NCI-H187 (cell line): ENCODE results near the gene ENOPH1.
"Not testable (repeated sequence)": the region's sequence is repeated elsewhere in the genome, so short reads cannot be mapped to it uniquely, and the experiment has no call there.

Experiments used
- DNase-seq, 2 experiments: peaks; one replicate each; lab custom pipeline; 2025; lab: John Stamatoyannopoulos, UW

The ENOPH1 gene

DNA sequence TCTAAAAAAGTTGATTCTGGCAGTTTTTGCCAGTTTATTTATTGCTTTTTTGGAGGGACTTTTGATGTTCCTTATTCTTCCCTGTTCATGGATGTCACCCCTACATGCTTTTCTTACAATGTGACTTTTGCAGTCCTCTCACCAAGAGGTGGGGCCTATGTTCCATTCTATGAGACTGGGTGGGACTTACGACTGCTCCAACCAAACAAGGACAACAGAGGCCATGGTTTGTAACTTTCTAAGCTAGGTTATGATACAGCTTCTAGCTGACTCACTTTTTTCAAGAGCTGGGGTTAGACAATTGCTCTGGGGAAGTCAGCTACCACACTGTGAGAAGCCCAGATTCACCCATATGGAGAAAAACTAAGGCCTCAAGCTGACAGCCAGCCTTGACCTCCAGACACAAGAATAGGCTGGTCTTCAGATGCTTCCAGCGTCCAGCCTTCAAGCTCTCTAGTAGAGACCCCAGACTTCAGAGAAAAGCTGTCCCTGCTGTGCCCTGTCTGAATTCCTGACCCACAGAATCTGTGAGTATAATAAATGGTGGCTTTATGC lies 39.5 kb downstream of the ENOPH1 start:
- DNase-seq, result no peak

DNA sequence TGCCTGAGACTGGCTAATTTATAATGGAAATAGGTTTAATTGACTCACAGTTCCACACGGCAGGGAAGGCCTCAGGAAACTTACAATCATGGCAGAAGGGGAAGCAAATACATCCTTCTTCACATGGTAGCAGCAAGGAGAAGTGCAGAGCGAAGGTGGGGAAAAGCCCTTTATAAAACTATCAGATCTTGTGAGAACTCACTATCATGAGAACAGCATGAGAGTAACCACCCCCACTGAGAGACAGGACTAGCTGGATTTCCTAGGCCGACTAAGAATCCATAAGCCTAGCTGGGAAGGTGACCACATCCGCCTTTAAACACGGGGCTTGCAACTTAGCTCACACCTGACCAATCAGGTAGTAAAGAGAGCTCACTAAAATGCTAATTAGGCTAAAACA lies 42.7 kb downstream of the ENOPH1 start:
- DNase-seq, result not testable (repeated sequence)

DNA sequence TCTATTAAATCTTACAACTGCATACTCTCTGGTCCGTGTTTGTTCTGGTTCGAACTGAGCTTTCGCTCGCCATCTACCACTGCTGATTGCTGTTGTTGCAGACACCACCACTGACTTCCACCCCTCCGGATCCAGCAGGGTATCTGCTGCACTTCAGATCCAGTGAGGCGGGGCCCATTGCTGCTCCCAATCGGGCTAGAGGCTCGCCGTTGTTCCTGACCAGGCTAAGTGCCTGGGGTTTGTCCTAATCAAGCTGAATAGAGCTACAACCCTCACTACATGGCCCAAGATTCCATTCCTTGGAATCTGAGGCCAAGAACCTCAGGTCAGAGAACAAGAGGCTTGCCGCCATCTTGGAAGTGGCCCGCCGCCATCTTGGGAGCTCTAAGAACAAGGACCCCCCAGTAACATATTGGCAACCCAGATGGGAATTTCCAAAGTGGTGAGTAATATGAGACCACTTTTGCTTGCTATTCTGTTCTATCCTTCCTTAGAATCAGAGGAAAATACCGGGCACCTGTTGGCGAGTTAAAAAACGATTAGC lies 43.3 kb downstream of the ENOPH1 start:
- no peak for DNase-seq

DNA sequence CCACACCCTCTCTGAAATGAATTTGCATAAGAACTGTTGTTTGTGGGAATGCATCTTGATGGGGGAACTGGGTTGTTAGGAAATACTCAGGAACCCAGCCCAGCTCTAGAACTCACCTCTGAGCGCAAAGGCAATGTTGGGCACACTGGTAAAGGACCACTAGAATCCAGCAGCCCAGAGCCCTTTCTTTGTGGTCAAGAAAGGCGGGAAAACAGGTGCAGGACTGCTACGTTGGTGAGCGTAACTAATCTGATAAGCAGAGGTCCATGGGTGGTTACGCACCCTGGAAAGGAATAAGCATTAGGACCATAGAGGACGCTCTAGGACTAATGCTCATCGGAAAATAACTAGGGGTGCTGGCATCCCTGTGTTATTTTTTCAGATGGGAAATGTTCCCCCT lies 45.5 kb downstream of the ENOPH1 start:
- not testable (repeated sequence) for DNase-seq

DNA sequence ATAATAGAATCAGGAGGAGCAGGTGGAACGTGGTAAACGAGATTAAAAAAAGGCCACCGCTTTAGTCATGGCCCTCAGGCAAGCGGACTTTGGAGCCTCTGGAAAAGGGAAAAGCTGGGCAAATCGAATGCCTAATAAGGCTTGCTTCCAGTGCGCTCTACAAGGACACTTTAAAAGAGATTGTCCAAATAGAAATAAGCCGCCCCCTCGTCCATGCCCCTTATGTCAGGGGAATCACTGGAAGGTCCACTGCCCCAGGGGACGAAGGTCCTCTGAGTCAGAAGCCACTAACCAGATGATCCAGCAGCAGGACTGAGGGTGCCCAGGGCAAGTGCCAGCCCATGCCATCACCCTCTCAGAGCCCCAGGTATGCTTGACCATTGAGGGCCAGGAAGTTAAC lies 47.1 kb downstream of the ENOPH1 start:
- not testable (repeated sequence) for DNase-seq

DNA sequence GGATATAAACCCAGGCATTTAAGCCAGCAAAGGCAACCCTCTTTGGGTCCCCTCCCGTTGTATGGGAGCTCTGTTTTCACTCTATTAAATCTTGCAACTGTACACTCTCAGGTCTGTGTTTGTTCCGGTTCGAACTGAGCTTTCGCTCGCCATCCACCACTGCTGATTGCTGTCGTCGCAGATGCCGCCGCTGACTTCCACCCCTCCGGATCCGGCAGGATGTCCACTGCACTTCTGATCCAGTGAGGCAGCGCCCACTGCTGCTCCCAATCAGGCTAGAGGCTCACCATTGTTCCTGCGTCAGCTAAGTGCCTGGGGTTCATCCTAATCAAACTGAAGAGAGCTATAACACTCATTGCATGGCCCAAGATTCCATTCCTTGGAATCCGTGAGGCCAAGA lies 49.2 kb downstream of the ENOPH1 start:
- no peak for DNase-seq

DNA sequence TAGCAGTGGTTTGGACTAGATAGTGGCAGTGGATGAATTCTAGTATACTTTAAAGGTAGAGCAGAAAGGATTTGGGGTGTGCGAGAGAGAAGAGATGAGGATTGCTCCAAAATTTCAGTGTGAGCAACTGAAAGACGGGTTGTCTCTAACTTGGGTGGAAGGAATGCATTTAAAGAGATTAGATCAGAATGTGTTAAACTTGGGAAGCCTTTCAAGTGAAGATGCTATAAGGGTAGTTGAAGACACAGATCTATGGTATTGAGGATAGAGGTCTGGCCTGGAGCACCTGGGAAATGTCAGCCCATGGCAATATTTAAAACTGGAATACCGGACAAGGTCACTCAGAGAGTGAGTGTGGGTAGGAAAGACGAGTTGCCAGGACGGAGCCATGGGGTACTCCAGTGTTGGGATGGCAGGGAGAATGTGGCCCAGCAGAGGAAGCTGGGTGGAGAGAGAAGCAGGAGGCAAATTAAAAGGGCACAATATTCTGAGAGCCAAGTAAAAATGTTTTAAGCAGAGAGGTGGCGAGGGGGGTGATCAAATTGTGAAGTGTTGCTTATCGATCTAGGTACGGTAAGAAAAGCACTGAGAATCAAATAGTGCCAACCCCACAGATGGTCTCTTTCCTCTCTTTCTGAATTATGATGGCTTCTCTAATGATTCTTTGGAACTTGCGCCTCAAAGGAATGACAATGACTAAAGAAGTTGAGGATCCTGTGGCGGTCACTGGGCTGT lies 50.5 kb downstream of the ENOPH1 start:
- no peak for DNase-seq

DNA sequence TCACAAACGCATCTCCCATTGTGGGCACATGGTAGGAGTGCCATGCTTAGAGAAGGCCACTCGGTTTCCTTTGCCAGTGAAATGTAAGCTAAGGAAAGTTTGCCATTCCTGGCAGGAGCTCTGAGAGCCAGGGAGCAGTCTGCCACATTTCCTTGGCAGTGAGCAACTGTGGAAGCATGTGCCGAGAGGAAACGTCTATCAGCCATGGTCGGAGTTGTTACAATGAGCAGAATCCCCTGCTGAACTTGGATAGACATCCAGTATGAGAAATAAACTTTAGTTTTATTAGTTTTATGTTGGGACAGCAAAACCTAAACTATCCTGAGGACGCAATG lies 51.1 kb downstream of the ENOPH1 start:
- DNase-seq, result no peak

DNA sequence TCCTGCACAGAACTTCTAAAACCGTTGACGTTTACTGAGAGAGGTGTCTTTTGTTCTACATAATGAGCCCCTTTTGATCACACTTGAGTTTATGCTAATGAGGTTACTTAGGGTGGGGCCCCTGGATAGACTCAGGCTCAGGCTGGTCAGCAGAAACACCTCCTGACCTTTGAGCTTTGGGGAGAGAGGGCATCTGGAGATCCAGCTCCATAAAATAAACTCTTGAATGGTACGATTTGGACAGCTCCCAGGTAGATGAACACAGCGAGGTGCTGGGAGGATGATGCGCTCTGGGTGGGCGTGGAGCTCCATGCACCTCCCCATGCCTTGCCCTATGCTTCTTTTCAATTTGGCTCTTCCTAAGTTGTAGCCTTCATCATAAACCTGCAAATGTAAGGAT lies 52.0 kb downstream of the ENOPH1 start:
- no peak for DNase-seq

DNA sequence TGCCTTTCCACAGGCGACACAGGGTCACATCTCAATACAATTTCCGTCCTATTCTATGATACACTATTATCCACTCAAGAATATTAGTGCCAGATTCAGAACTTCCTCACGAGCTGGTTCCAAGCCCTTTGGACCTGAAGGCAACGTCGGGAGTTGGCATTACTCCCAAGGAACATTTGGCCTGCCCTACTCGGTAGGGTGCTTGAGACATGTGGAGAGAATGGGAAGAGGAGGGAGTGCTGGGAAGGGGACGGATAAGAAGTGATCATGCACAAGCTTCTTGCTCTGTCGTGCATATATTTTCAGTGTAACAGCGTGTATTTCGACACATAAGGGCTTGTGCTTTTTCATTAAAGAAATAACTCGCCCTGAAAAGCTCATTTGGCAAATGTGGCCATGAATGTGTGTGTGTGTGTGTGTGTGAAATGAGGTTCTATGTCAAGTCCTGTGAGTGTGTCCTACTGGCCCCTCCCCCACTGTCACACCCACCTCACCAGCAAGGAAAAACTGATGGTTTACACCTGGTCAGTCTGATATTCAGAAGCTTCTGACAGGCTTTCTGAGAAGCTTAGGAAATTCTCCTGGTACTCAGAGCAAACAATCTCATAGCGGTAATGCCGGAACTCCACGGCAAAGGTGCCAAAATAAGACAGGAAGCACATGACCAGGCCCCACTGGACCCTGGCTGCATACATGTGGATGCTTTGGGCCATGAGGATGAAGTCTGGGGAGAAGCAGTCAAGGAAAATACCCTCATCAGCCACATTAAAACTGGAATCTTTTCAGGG lies 54.8 kb downstream of the ENOPH1 start:
- no peak for DNase-seq

DNA sequence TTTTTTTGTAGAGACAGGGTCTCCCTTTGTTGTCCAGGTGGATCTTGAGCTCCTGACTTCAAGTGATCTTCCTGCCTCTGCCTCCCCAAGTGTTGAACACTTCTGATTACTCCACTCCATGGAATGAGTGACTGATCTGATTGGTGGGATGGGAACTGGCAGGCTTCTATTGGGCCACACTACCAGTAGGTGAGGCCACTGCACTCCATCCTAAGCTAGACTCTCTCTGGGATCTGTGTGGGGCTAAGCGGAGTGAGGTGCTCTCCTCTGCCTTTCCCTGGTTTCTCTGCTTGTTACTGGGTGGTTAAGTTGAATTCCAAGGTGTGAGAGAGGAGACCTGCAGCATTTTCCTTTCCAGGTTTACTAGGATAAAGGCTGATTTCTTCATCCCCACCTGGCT lies 58.7 kb downstream of the ENOPH1 start:
- DNase-seq, result no peak

DNA sequence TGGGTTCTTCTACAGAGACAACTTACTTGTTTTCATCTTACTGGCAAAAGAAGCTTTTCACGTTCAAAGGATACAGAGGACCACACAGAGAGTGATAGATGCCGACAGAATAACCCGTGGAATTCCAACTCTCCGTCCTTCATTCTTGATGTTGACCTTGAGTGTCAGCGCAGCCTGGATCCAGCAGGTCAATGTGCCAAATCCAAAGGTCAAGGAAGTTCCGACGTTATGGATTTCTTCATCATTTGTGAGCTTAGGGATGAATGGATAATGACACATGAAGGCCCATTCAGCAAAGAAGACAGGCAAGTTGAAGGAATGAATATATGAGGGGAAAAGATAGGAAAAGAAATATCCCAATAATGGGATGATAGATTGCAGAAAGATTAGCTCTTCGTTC lies 59.6 kb downstream of the ENOPH1 start:
- no peak for DNase-seq

DNA sequence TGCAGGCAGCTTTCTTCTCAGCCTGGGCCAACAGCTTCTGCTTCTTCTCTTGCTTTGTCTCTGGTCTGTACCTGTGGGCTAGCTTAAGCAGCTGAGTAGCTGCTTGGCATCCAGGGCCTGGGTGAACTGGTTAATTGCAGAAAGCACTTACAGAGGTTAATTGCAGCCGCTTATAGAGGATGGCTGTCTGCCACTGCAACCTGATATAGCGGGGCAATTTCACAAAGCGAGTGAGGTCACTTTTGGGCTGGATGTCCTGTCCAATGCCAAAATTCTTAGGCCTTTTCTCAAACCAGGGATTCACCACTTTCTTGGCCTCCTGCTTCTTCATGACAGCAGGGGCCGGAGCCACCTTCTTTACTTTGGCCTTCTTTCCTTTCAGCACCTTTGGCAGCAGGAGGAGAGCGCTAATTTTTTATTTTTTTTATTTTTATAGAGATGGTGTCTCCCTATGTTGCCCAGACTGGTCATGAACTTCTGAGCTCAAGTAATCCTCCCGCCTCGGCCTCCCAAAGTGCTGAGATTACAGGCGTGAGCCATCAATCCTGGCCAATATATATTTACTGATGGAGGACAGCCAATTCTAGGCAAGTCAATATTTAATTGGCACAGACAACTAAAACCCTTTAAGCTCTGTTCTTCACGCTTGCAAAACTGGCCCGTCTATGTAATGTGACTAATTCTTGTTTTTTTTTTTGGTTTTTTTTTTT lies 61.0 kb downstream of the ENOPH1 start:
- DNase-seq, result no peak

DNA sequence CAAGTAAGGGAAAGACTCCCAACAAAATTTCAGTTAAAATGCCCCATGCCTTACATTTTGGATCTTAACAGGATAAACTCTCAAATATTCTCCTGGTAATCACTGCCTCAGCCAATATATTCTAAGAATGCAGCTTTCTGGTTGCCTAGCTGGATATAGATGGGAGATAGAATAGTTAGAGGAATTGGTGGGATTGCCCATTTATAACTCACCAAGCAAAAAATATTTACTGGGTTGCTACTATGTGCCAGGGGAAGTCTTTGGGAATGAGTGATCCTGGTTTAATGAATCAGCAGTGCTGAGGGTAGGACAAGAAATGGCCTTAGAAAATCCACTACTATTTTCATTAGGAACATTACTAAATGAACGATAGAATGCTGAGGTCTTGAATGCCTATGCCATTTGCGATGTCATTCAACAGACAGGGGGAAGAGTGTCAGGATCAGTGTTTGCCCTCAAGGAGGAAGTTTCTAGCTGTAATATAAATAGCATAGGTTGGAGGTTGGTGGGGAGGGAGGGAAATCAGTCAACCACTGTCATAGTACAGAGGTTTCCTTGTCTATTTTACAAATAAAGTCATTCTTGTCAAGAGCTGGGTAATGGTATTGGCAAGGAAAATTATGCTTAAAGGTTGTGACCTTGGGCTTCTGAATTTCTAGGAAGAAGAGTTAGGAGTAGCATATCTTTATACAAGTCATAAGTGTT lies 63.5 kb downstream of the ENOPH1 start:
- no peak for DNase-seq

DNA sequence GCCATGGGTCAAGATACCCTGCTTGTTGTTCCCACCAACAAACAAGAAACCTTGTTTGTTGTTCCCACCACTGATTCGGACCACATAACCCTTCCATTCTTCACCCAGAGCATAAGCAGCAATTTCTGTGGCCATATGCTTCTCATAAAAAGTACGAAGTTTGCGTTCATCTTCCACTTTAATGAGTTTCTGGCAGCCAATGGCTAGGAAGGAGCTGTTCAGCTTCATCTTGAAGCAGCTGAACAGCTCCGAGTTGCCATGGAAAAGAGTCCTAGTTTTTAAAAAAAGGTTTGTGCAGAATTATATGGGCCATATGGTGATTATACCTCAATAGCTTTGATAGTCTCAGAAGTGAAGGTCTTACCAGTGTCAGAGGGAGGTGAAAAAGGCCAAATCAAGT lies 65.3 kb downstream of the ENOPH1 start:
- no peak for DNase-seq

DNA sequence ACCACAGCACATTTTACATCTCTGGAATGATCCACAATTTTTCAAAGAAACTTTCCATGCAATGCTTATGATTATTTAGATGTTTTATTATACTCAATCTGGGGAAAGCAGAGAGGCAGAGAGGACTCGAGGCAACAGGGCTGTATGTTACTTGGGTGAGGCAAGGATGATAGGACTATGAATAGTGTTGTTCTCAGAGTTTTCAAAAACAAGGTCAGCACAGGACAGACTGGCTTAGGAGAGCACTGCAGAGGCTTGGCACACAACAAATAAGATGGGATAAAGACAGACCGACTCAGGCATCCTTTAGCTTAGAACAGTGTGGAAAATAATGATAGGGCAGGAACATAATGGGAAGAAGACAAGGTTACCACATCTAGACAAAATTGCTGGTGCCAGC lies 66.0 kb downstream of the ENOPH1 start:
- DNase-seq, result no peak

DNA sequence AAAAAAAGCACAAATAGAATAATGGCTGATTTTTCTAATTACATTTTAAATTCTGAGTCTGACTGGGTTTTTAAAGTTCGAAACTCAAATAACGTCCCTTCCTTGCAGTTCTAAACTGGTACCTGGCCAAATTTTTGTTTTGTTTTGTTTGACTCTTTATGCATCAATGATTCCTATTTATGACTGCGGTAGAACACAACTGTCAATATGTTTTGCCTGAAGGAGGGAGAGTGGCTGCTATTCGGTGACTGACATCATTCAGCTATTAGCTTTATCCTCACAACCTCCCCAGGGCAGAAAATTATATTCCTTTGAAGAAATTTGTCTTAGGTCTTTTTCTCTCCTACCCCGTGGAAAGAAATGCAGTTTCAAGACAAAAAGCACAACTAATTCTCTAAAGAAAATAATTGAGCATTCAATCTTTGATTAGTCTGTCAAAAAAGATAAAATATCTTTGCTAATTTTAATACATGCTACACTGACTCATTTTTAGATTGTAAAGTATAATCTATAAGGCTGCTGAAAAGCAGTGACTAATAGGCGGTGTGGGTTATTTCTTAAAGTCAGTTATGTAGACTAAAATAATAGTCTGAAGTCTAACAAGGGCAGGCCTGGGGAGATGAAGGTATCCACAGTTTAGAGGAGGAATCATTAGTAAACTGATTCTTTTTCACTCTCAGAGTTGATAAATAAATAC lies 69.5 kb downstream of the ENOPH1 start:
- no peak for DNase-seq

DNA sequence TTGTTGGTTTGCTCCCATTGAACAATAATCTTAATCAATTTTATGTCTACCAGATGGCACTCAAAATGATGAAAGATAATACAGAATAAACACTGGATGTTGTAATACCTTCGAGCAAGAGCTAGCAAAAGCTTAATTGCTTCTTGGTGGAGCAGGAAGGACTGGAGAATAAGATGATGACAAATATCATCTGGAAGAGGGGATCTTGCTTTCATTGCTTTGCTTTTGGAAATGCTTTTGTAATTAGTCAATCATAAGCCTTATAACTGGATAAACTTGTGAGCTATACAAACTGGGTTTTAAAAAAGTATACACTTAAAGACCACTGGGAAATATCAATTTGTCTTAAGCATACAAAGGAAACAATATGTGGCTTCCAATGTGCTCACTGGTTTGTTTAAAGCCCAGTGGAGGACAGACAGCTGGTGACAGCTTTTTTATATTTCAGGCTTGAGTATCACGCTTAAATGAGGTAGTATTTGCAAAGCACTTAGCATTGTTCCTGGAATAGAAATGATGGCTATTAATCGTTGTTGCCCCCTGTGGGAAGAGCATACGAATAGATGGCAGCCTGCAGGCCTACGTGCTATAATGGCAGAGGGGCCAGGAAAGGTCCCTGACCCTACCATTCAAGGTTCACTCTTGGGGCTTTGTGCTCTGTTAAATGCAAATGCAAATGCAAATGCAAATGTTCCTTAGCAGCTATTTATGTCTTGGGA lies 70.2 kb downstream of the ENOPH1 start:
- DNase-seq, result no peak

DNA sequence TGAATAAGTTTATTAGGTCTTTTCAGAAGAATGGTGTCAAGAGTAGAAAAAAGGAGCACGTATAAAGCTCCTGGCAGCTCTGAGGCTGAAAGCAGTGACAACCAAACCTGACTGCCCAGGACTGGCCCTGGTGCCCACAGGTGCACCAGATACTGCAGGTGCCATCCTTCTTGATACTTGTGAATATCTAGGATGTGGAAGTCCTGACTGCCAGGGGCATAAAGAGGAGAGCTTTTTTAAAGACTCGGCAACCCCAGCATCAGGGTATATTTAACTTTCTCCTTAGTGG lies 70.7 kb downstream of the ENOPH1 start:
- DNase-seq, result no peak

DNA sequence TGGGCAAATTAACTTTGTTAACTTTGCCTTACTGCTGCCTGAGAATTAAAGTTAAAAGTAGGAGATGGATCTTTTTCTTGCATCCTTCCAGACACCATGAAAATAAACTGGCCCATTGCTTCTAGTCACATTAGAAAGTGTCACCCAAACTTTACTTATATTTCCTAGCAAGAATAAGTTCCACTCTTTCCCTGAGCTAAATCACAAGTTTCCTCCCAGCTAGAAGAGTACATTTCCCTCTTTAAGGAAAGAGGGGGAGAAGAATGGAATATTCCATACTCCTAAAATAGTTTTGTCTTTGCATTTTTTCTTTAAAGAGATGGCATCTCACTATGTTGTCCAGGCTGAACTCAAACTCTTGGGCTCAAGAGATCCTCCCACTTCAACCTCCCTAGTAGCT lies 77.6 kb downstream of the ENOPH1 start:
- DNase-seq, result no peak
